HEK293 (cell line): Measurements from ENCODE around the gene RNF113A.

Experiments used
- CTCF ChIA-PET: fragments of 350-600 bp; formaldehyde crosslinking; extraction: SDS; loops from one replicate; lab custom pipeline; 2021; ENCODE audit warnings: antibody characterized with exemption; lab: Yijun Ruan, JAX
- POLR2A ChIA-PET: fragments of 300-600 bp; formaldehyde crosslinking; extraction: SDS; loops from one replicate; lab custom pipeline; 2020; ENCODE audit warnings: antibody characterized with exemption, inconsistent platforms; lab: Yijun Ruan, JAX
- H3K27ac ChIP-seq: fragments of 200-500 bp; sonication (Bioruptor generic); 2 replicates; pipeline ENCODE4 v1.5.1; 2014; ENCODE audit warnings: low read depth, low read length, control low read depth, inconsistent platforms; ENCODE audit errors: extremely low read depth
- H3K36me3 ChIP-seq, 2 experiments: fragments of 200-500 bp in 1 of 2; sonication (Bioruptor generic) in 1 of 2; 1 replicate in 1 of 2; 2 replicates in 1 of 2; pipeline ENCODE4 v1.5.1; 2014 to 2017; ENCODE audit warnings: inconsistent platforms in 2 of 2, low read length in 2 of 2; ENCODE audit not compliant: control insufficient read depth in 2 of 2, insufficient read depth in 1 of 2
- H3K4me1 ChIP-seq: fragments of 200-500 bp; sonication (Bioruptor generic); 2 replicates; pipeline ENCODE4 v1.5.1; 2014; ENCODE audit warnings: mild to moderate bottlenecking, low read length, inconsistent platforms; ENCODE audit not compliant: control insufficient read depth, insufficient read depth
- H3K4me3 ChIP-seq: 2 replicates; pipeline ENCODE4 v1.5.1; 2011; ENCODE audit warnings: low read depth, mild to moderate bottlenecking, control low read depth, low read length, moderate library complexity
- H3K9me3 ChIP-seq: fragments of 200-500 bp; sonication (Bioruptor generic); 2 replicates; pipeline ENCODE4 v1.5.1; 2014; ENCODE audit warnings: low read depth, low read length, inconsistent platforms; ENCODE audit not compliant: control insufficient read depth, insufficient read depth
- INSM2 ChIP-seq: fragments of 450-650 bp; formaldehyde crosslinking; IDR thresholded peaks from 2 replicates; pipeline ENCODE4 v1.5.1; 2016; ENCODE audit warnings: missing biosample characterization, missing genetic modification characterization
- KLF1 ChIP-seq: fragments of 450-650 bp; formaldehyde crosslinking; IDR thresholded peaks from 2 replicates; pipeline ENCODE4 v1.5.1; 2016; ENCODE audit warnings: missing biosample characterization, missing genetic modification characterization
- MEIS1 ChIP-seq: sonication (generic); formaldehyde crosslinking; IDR thresholded peaks from 2 replicates; pipeline ENCODE4 v1.8.1; 2022; ENCODE audit warnings: missing genetic modification reagents, mild to moderate bottlenecking, borderline replicate concordance
- PRDM10 ChIP-seq: fragments of 450-650 bp; formaldehyde crosslinking; IDR thresholded peaks from 2 replicates; pipeline ENCODE4 v1.5.1; 2016; ENCODE audit warnings: missing biosample characterization, missing genetic modification characterization
- PRDM4 ChIP-seq: fragments of 450-650 bp; formaldehyde crosslinking; IDR thresholded peaks from 2 replicates; pipeline ENCODE4 v1.5.1; 2017; ENCODE audit warnings: missing biosample characterization, missing genetic modification characterization
- TSHZ1 ChIP-seq: fragments of 450-650 bp; formaldehyde crosslinking; IDR thresholded peaks from 2 replicates; pipeline ENCODE4 v1.5.1; 2016; ENCODE audit warnings: missing biosample characterization, missing genetic modification characterization, borderline replicate concordance
- ZBTB26 ChIP-seq: fragments of 450-650 bp; formaldehyde crosslinking; optimal IDR thresholded peaks from 2 replicates; pipeline ENCODE3; 2016; ENCODE audit warnings: missing biosample characterization, mild to moderate bottlenecking, missing genetic modification characterization
- ZIC2 ChIP-seq: fragments of 450-650 bp; formaldehyde crosslinking; IDR thresholded peaks from 2 replicates; pipeline ENCODE4 v1.5.1; 2016; ENCODE audit warnings: missing biosample characterization, missing genetic modification characterization
- ZNF132 ChIP-seq: fragments of 450-650 bp; formaldehyde crosslinking; IDR thresholded peaks from 2 replicates; pipeline ENCODE4 v1.5.1; 2017; ENCODE audit warnings: missing biosample characterization, missing genetic modification characterization, borderline replicate concordance
- ZNF184 ChIP-seq: fragments of 450-650 bp; IDR thresholded peaks from 2 replicates; pipeline ENCODE4 v1.5.1; 2018; ENCODE audit warnings: missing biosample characterization, mild to moderate bottlenecking, missing genetic modification characterization
- ZNF324 ChIP-seq: fragments of 450-650 bp; formaldehyde crosslinking; IDR thresholded peaks from 2 replicates; pipeline ENCODE4 v1.5.1; 2016; ENCODE audit warnings: missing biosample characterization, missing genetic modification characterization
- ZNF366 ChIP-seq: fragments of 450-650 bp; formaldehyde crosslinking; conservative IDR thresholded peaks from 2 replicates; pipeline ENCODE4 v1.5.1; 2016; ENCODE audit warnings: missing biosample characterization, missing genetic modification characterization
- ZNF394 ChIP-seq: fragments of 450-650 bp; formaldehyde crosslinking; IDR thresholded peaks from 2 replicates; pipeline ENCODE4 v1.5.1; 2016; ENCODE audit warnings: missing biosample characterization, missing genetic modification characterization, mild to moderate bottlenecking, moderate library complexity, borderline replicate concordance
- ZNF449 ChIP-seq: fragments of 450-650 bp; formaldehyde crosslinking; IDR thresholded peaks from 2 replicates; pipeline ENCODE4 v1.5.1; 2017; ENCODE audit warnings: missing biosample characterization, mild to moderate bottlenecking, missing genetic modification characterization, moderate library complexity
- ZNF488 ChIP-seq: fragments of 450-650 bp; formaldehyde crosslinking; IDR thresholded peaks from 2 replicates; pipeline ENCODE4 v1.5.1; 2016; ENCODE audit warnings: missing biosample characterization, missing genetic modification characterization
- ZNF501 ChIP-seq: fragments of 450-650 bp; formaldehyde crosslinking; IDR thresholded peaks from 2 replicates; pipeline ENCODE4 v1.5.1; 2016; ENCODE audit warnings: missing biosample characterization, missing genetic modification characterization
- ZNF558 ChIP-seq: fragments of 450-650 bp; formaldehyde crosslinking; IDR thresholded peaks from 2 replicates; pipeline ENCODE4 v1.5.1; 2016; ENCODE audit warnings: missing biosample characterization, missing genetic modification characterization
- ZNF785 ChIP-seq: fragments of 450-650 bp; formaldehyde crosslinking; IDR thresholded peaks from 2 replicates; pipeline ENCODE4 v1.5.1; 2016; ENCODE audit warnings: missing biosample characterization, missing genetic modification characterization

Gene RNF113A

GRCh38 chrX:119871599-119872395 is at the start of gene RNF113A, which contains the start of gene NDUFA1 (continued):
- peak; percentile 40 for TF ChIP-seq PRDM10 (tag by site-specific recombination)
- 0 out of 2 replicates have a peak, but pooled peaks have one; percentile 9 for TF ChIP-seq INSM2
- TF ChIP-seq ZIC2 (tag by site-specific recombination) = peak; percentile 17; the same call in 1 of the 2 replicates
- TF ChIP-seq KLF1 (tag by site-specific recombination) = peak; percentile 8; the same call in 1 of the 2 replicates
- TF ChIP-seq ZNF501 (tag by site-specific recombination) = peak; percentile 68; the same call in 1 of the 2 replicates
- peak; percentile 95 for TF ChIP-seq ZNF449
- peak; percentile 71 for TF ChIP-seq PRDM4
- no peak for TF ChIP-seq ZNF184 (tag by site-specific recombination)
- peak; percentile 62 for TF ChIP-seq ZBTB26 (tag by site-specific recombination)
- no peak for TF ChIP-seq ZNF785 (tag by site-specific recombination)
- TF ChIP-seq MEIS1 (CRISPR knock-in tag) = 0 out of 2 replicates have a peak, but pooled peaks have one; percentile 44

GRCh38 chrX:119919835-119920585 is 48.5 kb upstream of the RNF113A start:
- Histone ChIP-seq H3K9me3 (no peaks in the 10 kb centered on the region), H3K27ac (no peak overlapping the region), H3K36me3 (peaks cover 1 to 7% of the 10 kb centered on the region in 2 experiments), H3K4me3 (no peak overlapping the region), H3K4me1 (no peaks in the 10 kb centered on the region)
- CTCF ChIA-PET = interaction anchor here (0.5 to 1.1 kb wide), 5 partner anchors 9 to 59 kb away, joined by 3 to 9 read pairs (median 3); no protein-coding TSS in a partner anchor
- POLR2A ChIA-PET = no interaction called here
- no peak for TF ChIP-seq TSHZ1 (tag by site-specific recombination)
- TF ChIP-seq ZNF366 (tag by site-specific recombination) = no peak
- TF ChIP-seq ZNF488 = no peak
- no peak for TF ChIP-seq ZNF558
- no peak for TF ChIP-seq ZNF132 (tag by site-specific recombination)
- TF ChIP-seq ZNF324 (tag by site-specific recombination) = no peak
- TF ChIP-seq ZNF394 (tag by site-specific recombination) = no peak
